Measurements from ENCODE around the gene TMEM171. TPM values are rescaled to one million over a fixed set of nuclear protein-coding genes. Genes with fewer than 3 reads are reported as not detected.

Gene TMEM171
- total RNA-seq, 2 donors from 2014 or later = not detected

DNA sequence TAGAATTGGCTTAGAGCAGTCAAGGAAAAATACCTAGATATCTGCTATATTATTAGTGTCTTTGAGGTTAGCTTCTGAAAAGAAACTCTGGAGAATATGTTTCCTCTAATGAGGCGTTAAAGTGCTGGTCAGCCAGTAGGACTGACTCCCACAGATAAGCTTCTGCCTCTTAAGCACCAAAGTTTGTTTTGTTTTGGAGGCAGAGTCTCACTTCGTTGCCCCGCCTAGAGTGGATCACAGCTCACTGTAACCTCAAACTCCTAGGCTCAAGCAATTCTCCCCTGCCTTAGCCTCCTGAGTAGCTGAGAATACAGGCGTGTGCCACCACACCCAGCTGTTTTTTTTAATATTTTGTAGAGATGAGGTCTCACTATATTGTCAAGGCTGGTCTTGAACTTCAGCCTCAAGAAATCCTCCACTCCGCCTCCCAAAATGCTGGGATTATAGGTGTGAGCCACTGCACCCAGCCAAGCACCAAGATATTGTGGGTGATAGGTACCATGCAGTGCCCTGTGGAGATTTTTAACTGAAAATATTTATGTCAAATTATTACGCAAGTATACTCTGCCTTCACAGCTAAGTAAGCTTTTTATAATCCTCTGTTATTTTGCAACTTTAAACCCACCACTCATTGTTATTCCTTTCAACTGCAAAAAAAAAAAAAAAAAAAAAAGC is 24.7 kb upstream of the TMEM171 start:
- Histone ChIP-seq H3K27me3 (replicated peaks; ENCODE audit: insufficient read depth) (no peaks in the 10 kb centered on the region), H3K4me3 (no peak overlapping the region), H3K9me3 (peaks cover 3% of the 10 kb centered on the region), H3K27ac (no peak overlapping the region), H3K36me3 (no peaks in the 10 kb centered on the region), H3K4me1 (ENCODE audit: control insufficient read depth in 1 of 2, low read depth in 2 of 2) (no peaks in the 10 kb centered on the region)
- TF ChIP-seq, protein P1, sequence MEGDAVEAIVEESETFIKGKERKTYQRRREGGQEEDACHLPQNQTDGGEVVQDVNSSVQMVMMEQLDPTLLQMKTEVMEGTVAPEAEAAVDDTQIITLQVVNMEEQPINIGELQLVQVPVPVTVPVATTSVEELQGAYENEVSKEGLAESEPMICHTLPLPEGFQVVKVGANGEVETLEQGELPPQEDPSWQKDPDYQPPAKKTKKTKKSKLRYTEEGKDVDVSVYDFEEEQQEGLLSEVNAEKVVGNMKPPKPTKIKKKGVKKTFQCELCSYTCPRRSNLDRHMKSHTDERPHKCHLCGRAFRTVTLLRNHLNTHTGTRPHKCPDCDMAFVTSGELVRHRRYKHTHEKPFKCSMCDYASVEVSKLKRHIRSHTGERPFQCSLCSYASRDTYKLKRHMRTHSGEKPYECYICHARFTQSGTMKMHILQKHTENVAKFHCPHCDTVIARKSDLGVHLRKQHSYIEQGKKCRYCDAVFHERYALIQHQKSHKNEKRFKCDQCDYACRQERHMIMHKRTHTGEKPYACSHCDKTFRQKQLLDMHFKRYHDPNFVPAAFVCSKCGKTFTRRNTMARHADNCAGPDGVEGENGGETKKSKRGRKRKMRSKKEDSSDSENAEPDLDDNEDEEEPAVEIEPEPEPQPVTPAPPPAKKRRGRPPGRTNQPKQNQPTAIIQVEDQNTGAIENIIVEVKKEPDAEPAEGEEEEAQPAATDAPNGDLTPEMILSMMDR (IDR thresholded peaks at IDR 0.05) = no peak
- ATAC-seq (ENCODE audit: insufficient number of reproducible peaks, low FRiP score, low read depth) (no peak), DNase-seq (ENCODE audit: low spot score) (no peak)

DNA sequence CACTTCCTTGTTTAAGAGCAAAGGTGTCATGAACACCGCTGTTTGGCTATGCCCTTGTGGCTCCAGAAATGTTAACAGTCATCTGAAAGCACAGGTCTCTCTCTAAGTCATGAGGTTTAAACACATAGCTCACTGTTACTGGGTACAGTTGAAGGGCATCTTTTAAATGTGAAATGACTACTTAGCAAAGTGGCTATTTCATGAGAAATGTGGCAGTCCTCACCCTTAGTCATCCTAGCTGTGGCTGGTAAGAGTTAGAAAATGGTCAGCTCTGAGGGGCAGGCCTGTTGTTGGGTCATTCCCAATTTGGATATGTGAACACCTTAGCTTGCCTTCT is 24.2 kb upstream of the TMEM171 start:
- H3K27ac ChIP-seq = no peak overlapping the region
- H3K4me3 ChIP-seq = no peak overlapping the region
- H3K27me3 ChIP-seq (replicated peaks; ENCODE audit: insufficient read depth) = no peaks in the 10 kb centered on the region
- TF ChIP-seq, protein P1 (IDR thresholded peaks at IDR 0.05) = no peak
- peaks cover 3% of the 10 kb centered on the region for H3K9me3 ChIP-seq
- ATAC-seq (ENCODE audit: insufficient number of reproducible peaks, low FRiP score, low read depth) = no peak
- no peaks in the 10 kb centered on the region for H3K4me1 ChIP-seq (ENCODE audit: control insufficient read depth in 1 of 2, low read depth in 2 of 2)
- H3K36me3 ChIP-seq = no peaks in the 10 kb centered on the region
- DNase-seq (ENCODE audit: low spot score) = no peak

DNA sequence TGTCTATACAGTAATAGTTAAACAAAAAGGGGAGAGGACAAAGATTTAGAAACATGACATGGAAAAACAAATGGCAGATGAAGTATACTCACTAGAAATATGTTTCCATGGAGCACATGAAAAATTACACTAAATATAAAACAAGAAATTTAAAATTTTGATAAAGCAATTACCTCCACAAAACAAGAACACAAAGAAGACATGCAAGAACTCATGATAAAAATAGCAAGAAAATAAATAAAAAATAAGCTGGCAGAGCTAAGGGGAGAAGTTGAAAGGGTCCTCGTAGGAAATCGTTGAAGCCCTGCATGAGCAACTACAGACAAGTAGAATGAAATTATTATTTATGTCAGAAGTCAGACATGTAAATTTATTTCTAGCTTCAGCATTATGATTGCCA is 22.6 kb upstream of the TMEM171 start:
- TF ChIP-seq, protein P1 (IDR thresholded peaks at IDR 0.05) = no peak
- no peaks in the 10 kb centered on the region for H3K27me3 ChIP-seq (replicated peaks; ENCODE audit: insufficient read depth)
- ATAC-seq (ENCODE audit: insufficient number of reproducible peaks, low FRiP score, low read depth) (no peak), DNase-seq (ENCODE audit: low spot score) (no peak)
- H3K27ac ChIP-seq = no peak overlapping the region
- no peaks in the 10 kb centered on the region for H3K4me1 ChIP-seq (ENCODE audit: control insufficient read depth in 1 of 2, low read depth in 2 of 2)
- H3K4me3 ChIP-seq = no peak overlapping the region
- no peaks in the 10 kb centered on the region for H3K36me3 ChIP-seq
- peaks cover 3% of the 10 kb centered on the region for H3K9me3 ChIP-seq

DNA sequence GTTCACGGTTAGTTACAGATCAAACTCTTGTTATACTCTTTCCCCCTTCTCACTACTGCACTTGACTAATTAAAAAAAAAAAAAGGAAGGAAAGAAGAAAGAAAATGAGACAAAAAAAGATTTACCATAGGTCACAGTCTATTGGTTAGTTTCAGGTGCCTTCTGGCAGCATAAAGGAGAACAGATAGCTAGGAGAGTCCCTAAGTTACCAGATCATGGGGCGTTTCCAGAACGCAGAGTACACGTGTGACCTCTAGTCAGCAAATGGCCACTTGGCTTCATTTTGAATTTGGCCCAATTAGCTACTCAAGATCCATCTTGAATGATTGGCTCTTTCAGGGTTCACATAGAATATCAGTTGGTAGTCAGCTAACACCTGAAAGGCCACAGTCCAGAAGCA is 20.3 kb upstream of the TMEM171 start:
- Histone ChIP-seq H3K27ac (no peak overlapping the region), H3K4me3 (no peak overlapping the region), H3K9me3 (peaks cover 3% of the 10 kb centered on the region), H3K4me1 (ENCODE audit: control insufficient read depth in 1 of 2, low read depth in 2 of 2) (no peaks in the 10 kb centered on the region), H3K36me3 (no peaks in the 10 kb centered on the region), H3K27me3 (replicated peaks; ENCODE audit: insufficient read depth) (no peaks in the 10 kb centered on the region)
- TF ChIP-seq, protein P1 (IDR thresholded peaks at IDR 0.05) = no peak
- no peak for ATAC-seq (ENCODE audit: insufficient number of reproducible peaks, low FRiP score, low read depth)
- no peak for DNase-seq (ENCODE audit: low spot score)

DNA sequence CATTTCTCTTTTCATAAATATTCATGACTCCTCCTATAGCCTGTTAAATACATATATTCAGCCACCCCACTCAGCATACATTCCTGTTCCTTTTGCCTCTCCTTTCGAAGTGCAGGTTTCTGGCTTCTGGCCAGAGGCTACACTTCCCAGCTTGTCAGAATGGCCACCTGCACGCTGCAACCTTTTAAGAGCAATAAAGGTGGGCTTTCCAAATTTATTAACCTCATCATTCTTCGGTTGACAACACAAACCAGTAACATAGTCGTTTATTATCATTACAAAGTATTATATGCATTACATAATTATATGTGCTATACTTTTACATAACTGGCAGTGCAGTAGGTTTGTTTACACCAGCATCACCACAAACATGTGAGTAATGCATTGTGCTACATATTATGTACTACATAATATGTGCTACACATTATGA is 16.5 kb upstream of the TMEM171 start:
- ATAC-seq (ENCODE audit: insufficient number of reproducible peaks, low FRiP score, low read depth) (no peak), DNase-seq (ENCODE audit: low spot score) (no peak)
- H3K9me3 ChIP-seq = no peaks in the 10 kb centered on the region
- no peak overlapping the region for H3K4me3 ChIP-seq
- no peaks in the 10 kb centered on the region for H3K4me1 ChIP-seq (ENCODE audit: control insufficient read depth in 1 of 2, low read depth in 2 of 2)
- TF ChIP-seq, protein P1 (IDR thresholded peaks at IDR 0.05) = no peak
- no peak overlapping the region for H3K27ac ChIP-seq
- H3K27me3 ChIP-seq (replicated peaks; ENCODE audit: insufficient read depth) = no peaks in the 10 kb centered on the region
- no peaks in the 10 kb centered on the region for H3K36me3 ChIP-seq
